ENCODE data around the gene TNFRSF4.
"Not testable (repeated sequence)": the region's sequence is repeated elsewhere in the genome, so short reads cannot be mapped to it uniquely, and the experiment has no call there.

The TNFRSF4 gene

DNA sequence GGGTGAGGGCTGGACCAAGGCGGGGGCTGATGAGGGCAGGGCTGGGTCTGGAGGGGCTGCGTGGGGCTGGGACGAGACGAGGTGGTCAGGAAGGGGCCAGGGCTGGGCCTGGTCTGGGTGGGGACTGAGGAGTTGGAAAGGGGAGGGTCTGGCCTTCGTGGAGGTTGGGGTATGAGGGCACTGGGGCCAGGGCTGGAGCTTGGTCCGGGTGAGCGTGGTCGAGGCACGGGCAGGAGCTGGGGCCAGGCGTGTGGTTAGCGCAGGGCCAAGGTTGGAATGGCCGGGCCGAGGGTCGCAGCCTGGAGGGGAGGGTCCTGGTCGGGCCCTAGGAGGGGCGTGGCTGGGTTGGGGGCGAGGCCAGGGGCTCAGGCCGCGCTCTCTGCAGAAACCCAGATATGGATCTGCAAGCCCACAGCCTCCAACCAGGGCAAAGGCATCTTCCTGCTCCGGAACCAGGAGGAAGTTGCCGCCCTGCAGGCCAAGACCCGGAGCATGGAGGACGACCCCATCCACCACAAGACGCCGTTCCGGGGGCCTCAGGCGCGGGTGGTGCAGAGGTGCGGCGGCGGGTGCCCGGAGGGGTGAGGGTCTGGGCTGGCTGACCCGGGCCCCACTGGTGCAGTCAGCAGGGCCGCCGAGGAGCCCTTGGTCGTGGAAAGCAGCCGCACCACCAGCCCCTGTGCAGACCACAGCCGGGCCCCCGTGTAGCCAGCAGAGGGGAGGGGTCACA is 31.3 kb downstream of the TNFRSF4 start:
- DNase-seq (ENCODE audit: low read depth), result no peak

DNA sequence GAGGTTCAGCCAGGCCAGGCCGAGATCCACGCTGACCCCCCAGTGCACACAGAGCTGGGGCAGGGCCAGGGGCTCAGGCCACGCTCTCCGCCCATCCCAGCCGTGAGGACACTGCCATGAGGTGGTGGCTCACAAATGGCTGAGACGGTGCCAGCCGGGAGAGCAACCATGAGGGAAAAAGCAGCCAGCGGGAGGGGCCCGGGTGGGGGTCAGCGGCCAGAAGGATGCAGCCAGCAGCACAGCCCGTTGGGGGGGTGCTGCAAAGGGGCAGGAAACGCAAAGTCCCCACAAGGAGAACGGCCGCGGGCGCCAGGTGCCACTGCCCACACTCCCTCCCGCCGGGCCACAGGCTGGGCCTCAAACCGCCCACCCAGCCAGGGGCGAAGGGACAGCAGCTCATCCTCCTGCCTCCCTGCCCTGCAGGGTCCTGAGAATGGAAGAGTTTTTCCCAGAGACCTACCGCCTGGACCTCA is 32.0 kb downstream of the TNFRSF4 start:
- DNase-seq (ENCODE audit: low read depth), result no peak

DNA sequence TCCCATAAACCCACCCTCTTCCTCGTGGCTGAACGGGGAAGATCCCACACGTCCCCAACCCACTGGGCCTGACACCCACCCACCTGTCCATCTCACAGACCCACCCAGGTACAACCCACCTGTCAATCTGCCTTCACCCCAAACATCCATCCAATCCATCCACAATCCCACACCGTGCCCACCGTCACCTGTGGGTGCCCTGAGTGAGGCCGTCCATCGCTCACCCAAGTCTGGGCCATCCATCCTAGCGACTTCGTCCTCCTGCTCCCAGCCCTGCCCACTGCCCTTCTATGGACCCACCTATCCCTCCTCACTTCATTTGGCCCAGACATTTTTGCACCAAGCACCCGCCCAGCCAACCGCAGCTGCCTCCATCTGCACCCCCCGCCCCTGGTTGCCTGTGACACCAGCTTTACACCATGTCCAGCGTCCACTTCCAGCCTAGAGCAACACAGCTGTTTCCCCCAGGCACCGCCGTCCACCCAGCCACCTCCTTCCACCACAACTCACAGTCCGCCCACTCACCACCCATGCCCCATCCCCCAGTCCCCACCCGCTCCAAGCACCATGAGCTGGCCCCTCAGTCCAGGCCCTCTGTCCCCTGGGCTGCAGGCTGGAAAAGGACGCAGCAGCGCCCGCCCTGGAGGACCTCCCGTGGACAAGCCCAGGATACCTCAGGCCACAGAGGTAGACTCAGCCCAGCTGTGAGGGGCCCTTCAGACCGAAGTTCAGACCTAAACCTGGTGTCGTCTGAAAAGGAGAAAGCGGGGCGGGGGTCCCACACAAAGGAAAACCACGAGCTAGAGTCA is 32.6 kb downstream of the TNFRSF4 start:
- no peak for DNase-seq (ENCODE audit: low read depth)

DNA sequence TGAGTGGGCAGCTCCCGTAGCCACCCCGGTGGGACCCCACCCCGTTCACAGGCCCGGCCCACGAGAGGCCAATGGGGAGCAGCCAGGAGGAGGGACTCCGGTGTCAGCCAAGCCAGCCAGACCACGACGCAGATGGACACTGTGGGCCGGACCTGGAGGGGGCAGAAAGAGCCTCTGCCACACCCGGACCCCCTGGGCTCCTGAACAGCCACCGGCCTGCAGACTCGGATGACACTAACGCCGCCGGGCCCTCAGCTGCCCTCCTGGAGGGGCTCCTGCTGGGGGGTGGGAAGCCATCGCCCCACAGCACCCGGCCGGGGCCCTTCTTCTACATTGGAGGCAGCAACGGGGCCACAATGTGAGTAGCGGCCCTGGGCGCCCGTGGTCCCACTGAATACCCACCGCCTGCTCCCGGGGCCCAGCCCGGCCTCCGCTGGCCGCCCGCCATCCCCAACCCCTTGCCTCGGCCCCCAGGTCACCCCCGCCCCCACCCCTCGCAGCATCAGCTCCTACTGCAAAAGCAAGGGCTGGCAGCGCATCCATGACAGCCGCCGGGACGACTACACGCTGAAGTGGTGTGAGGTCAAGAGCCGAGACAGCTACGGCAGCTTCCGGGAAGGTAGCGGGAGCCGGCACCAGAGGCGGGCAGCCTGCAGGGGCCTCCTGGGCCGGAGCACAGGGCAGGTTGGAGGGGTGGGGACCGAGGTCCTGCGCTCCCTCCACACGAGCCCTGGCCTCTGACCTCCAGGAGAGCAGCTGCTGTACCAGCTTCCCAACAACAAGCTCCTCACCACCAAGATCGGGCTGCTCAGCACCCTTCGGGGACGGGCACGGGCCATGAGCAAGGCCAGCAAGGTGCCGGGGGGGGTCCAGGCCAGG is 33.7 kb downstream of the TNFRSF4 start:
- DNase-seq (ENCODE audit: low read depth), result no peak

DNA sequence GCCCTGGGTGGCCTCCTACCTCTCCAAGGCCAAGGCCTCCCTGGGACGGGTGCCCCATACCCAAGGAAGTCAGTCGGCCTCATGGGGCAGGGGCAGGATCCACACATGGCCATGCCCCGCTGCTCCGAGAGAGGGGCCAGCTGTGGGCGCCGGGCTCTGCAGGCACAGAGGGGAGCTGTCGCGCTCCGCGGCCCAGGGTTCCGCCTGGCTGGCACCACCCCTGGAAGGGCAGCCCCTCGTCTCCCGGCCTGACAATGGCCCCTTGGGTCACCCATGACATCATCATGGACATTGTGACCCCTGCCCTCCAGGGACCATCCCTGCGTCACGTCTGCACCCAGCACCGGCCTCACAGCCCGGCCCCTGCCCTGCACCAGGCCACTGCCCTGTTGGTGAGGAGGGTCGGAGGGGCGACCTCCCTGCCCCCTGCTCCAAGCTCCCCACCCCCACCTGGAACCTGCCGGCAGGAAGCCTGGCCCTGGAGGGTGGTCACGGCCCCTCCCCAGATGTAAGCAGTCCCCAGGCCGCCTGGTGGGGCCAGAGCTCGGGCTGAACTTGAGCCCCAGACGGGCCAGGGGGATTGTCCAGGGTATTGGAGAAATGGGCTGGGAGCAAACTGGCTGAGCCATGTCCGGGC is 34.5 kb downstream of the TNFRSF4 start:
- DNase-seq (ENCODE audit: low read depth), result no peak

DNA sequence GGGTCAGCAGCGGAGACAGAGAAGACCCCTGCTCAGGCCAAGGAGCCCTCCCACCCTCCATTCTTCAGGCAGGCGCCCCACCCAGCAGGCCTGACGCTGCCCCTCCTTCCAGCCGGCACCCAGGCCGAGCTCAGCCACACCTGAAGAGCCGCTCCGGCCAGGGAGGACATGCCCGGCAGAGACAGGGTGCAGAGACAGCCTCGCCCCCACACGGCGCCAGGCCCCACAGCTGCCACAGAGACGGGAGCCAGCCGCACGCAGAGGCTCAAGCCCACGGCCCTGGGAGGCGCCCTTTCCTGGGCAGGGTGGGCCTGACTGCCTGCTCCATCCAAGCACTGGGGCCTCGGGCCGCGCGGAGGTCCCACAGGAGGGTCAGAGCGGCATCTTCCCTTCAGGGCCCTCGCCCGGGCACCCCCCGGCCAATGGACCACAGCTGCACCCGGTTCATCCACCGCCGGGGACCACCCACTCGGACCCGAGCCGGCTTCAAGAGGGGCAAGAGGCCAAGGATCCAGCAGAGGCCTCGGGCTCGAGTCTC is 35.1 kb downstream of the TNFRSF4 start:
- no peak for DNase-seq (ENCODE audit: low read depth)

DNA sequence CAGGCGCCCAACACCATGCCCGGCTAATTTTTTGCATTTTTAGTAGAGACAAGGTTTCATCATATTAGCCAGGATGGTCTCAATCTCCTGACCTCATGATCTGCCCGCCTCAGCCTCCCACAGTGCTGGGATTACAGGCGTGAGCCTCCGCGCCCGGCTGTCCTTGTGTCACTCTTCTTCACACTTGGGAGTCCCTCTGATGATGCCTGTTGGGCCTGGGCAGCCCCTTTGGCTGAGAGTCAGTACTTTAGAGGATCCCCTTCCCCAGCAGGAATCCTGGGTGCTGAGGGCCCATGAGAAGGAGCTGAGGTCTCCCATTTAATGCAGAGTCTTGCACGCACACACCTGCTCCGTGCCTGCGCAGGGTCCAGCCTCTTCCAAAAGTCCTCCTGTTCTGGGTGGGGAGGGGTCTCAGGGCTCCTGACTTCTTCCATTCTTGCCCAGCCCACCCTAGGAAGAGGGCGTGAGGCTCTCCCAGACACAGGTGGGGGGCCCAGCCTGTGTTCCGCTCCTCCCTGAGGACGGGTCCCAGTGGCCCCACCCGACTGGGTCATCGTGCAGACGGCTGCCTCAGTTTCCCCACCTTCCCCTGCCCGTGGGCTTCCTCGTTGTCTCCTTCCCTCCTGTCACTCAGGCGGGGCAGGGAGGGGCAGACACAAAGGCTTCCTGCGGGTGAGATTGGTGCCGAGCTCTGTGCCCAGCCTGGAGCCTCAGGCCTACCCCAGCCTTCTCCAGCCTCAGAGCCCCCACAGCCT is 36.3 kb downstream of the TNFRSF4 start:
- DNase-seq (ENCODE audit: low read depth), result no peak

DNA sequence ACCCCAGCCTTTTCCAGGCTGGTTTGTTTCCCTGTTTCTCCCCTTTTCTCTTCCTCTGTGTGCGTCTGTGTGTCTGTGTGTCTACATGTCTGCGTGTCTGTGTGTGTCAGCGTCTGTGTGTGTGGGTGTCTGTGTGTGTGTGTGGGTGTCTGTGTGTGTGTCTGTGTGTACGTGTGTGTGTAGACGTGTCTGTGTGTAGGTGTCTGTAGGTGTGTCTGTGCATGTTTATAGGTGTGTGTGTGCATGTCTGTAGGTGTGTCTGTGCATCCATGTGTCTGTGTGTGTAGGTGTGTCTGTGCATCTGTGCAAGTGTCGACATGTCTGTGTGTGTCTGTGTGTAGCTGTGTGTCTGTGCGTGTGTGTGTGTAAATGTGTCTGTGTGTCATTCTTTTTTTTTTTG is 37.0 kb downstream of the TNFRSF4 start:
- no peak for DNase-seq (ENCODE audit: low read depth)

DNA sequence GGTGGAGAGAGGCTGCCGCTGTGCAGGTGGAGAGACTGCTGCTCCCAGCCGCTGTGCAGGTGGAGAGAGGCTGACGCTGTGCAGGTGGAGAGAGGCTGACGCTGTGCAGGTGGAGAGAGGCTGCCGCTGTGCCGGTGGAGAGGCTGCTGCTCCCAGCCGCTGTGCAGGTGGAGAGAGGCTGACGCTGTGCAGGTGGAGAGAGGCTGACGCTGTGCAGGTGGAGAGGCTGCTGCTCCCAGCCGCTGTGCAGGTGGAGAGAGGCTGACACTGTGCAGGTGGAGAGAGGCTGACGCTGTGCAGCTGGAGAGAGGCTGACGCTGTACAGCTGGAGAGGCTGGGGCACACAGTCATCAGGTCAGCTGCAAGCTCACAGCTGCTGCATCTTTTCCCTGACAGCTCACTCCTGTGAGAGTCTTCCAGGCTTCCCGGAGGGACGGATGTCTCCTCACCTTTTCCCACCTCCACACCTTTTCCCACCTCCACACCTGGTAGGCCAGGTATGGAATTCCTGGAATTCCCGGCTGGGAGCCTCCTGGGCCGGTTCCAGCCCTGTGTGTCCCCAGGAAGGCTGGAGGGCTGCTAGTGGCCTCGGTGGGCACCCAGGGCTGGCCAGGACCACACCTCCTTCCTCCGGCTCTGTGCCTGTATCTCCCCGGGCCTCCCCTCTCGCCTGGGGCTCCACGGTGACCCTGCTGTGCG is 37.7 kb downstream of the TNFRSF4 start:
- not testable (repeated sequence) for DNase-seq (ENCODE audit: low read depth)

DNA sequence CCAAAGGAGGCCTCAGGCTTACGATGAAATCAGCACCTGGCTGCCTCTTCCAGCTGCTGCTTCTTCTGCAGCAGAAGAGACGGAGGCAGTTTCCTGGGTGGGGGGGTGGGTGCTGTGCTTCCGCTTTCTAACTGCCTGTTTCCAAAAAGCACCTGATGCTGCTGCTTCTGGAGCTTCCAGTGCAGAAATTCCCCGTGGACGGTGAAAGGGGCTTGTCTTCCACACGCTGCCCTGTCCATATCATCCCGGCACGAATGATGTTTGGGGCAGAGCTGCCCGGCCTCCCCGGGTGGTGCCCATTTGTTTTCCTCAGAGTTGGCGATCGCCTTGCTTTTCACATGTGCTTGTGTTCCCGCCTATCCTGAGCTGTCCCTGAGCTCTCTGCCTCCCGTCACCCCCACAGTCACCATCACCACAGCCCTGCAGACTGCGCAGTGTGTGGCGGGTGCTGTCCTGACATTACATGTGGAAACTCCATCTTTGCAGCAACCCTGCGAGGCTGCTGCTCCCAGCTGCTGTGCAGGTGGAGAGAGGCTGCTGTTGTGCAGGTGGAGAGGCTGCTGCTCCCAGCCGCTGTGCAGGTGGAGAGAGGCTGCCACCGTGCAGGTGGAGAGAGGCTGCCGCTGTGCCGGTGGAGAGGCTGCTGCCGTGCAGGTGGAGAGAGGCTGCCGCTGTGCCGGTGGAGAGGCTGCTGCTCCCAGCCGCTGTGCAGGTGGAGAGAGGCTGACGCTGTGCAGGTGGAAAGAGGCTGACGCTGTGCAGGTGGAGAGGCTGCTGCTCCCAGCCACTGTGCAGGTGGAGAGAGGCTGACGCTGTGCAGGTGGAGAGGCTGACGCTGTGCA is 38.5 kb downstream of the TNFRSF4 start:
- DNase-seq (ENCODE audit: low read depth), result no peak

DNA sequence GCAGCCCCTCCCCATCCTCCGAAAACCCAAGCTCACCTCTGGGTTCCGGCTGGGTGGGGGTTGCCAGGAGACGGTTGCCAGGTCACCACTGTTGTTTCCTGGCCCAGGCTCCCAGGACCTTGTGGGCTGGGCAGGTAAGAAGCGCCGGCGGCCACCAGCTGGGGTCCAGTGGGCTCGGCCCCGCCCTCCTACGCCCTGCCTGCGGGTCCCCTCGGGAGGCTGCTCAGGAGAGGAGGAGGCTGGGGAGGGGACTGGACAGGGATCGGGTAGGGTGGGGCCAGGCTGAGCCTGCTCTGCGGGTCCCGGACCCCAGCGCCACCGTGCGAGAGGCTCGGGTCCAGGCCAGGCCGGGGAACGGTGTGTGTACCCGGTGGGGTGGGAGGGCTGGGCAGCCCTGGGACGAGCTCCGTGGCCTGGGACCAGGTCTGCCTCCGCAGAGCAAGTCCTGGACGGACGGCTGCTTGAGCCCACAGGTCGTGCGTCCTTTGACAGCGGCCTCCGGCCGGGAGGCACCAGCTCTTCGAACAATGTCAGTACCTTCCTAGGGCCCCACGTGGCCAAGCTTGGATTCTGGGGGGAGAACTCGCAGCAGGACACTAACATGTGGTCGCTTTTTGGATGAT is 40.0 kb downstream of the TNFRSF4 start, which contains the start of gene TTLL10:
Gene TTLL10 (plus strand): TSS at position 88 of the 623 bp plus-strand sequence. CDS start 5,336 bp downstream, outside the sequence.
- DNase-seq (ENCODE audit: low read depth), result no peak

DNA sequence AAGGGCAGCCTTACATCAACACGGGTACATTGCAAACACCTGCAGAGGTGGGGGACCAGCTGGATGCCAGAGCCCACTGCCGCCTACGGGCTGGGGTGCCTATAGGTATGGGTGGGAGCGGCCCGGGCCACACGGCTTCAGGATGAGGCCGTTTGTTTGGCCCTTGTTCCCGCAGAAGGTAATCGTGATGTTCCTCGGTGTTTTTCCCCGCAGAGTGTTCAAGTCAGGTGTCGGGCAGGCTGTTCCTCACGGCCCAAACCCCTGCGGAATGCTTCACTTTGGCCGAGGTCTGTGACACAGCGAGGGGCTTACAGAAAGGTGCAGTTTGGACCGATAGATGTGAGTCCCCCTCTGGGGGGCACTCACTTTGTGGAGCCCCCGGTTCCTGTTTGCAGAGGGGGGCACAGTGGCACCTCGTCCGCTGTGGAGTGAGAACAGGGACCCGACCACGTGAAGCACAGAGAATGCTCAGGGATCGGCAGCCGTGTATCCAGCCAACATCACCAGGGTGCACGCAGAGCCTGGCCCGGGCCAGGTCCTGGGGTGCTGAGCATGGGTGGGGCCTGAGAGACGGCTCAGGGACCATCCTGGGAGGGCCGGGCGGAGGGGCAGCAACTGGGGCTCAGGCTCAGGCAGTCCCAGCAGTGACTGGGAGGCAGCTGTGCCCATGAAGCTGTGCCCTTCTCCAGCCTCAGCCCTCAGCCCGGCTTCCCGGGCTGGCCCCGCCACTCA is 40.7 kb downstream of the TNFRSF4 start:
- DNase-seq (ENCODE audit: low read depth), result no peak

DNA sequence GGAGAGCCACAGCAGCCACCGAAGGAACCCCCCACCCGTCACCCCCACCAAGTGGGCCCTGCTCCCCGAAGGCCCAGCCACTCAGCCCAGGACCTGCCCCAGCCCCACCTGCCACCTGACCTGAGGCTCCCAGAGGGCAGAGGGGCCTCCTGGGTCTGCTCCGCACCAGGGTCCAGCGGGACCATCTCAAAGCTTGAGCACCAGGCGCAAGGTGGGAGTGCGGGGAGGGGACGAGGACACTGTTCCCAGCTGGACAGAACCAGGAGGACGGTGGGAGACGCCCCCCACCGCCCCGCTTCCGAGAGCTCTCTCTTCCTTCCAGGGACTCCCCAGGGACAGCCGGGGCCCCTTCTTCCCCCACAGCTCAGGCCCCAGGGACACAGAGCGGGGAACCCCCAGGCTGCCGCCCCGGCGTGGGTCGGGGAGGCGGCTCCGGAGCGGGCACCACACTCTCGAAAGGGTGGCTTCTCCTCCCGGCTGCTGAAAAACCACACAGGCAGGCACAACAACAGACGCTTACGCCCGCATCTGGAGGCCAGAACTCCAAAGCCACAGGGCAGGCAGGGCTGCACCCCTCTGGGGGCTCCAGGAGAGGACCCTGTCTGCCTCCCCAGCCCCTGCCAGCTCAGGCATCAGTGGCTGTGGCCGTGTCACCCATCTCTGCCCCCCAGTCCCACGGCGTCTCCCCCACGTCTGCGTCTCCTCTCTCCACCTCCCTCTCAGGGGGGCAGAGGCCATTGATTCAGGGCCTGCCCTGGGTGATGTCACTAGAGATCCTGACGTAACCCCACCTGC is 42.2 kb downstream of the TNFRSF4 start:
- DNase-seq (ENCODE audit: low read depth), result no peak

DNA sequence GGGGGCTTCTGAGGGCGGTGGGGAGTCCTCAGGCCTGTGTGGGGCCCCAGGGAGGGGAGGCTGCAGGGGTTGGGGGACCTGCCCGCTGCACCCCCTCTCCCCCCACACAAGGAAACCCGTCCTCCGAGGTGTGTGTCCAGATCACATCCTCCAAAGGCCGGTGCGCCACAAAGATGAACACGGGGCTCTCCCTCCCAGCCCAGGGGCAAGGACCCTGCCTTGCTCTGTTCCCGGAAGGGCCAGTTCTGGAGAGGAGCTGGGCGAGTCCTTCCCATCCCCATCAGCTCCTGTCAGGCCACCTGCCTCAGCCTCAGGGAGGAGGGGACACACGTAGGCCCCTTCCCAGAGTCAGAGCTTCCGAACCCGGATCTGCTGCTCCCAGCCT is 42.8 kb downstream of the TNFRSF4 start:
- DNase-seq (ENCODE audit: low read depth), result no peak

DNA sequence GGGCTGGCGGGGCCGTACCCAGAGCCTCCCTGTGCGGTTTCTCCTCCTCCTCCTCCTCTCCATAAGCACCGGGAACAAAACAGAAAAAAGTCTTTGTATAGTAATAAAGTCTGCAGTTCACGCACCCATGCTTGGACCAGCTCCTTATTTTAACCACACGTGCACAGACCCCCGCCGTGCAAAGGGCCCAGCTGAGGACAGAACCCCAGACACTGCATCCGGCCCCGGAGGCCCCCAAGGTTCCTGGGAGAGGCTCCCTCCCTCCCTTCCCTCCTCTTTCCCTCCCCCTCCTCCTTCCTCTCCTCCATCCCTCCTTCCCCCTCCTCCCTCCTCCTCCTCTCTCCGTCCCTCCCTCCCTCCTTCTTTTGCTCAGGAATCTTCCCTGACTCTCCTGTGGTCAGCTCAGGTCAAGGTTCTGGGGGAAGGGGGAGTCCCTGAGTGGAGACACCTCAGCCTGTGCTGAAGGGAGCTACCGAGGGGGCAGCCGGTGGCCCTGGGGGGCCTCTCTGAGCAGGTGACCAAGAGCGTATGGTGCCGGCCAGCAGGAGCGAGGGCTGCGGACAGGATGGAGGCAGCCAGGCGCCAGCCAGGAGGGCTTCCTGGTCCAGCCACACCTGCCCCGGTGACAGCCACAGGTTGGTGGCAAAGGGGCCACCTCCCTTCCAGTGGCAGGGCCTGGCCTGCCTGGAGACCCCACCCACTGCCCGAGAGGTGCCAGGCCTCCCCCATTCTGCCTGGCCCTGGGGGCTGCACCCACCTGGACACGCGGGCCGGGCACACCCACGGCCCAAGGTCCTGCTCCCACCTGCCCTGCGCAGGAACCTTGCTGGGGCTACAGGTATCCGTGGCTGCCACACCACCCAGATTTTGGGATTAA is 43.5 kb downstream of the TNFRSF4 start:
- DNase-seq (ENCODE audit: low read depth), result no peak

Measured in EH (cell line).